GM19025 (cell line): ENCODE data around the gene CLMN.
A peak's percentile ranks its signal among the peaks of the same experiment; 100 is the strongest.

Experiments
- ATAC-seq: cut with Tn5 transposase; IDR thresholded peaks from one replicate; pipeline ENCODE4 v1.9.1; 2021; ENCODE audit warnings: mild to moderate bottlenecking, low read depth, moderate library complexity; ENCODE audit not compliant: unreplicated experiment

CLMN gene

DNA sequence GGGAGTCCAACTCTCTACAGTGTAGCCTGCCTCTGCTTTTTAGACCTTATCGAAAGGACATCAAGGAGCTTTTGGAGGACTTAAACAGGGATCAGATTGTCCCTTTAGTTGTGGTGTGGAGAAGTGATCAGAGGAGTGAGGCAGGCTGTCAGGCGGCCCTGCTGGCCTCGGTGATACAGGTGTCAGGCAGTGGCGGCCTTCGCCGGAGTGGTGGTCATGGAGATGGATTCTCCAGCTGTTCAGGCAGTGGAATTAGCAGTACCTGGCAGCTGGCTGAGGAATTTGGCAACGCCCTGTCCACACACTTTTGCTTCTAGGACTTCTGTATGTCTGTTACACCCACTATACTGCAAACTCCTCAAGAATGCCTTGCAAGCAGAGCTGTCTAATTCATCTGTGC lies 4.2 kb upstream of the CLMN start:
- no peak for ATAC-seq

- no peak for ATAC-seq
Observed at GRCh38 chr14:95323361-95323760, 3.7 kb upstream of the CLMN start.

DNA sequence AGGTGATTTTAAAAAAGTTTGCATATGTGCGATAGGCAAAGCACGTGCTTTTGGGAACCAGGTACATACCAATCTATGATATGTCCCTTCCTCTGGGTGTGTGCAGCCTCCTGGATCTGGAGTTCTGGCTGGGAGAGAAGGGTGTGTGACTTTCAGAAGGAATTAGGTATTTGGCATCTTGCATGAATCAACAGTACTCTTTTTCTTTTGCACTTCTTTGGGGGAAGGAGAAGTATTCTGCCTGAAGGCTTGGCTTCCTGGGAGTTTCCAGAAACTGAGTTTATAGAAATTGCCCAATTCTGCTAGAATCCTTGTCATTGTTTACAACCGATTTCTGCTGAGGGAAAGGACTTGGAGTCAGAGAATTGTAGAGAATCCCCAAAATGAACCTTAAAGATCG lies 2.9 kb upstream of the CLMN start:
- no peak for ATAC-seq

GRCh38 chr14:95321693-95322455 lies 2.2 kb upstream of the CLMN start:
- ATAC-seq: no peak

- no peak for ATAC-seq
Observed at GRCh38 chr14:95320955-95321600, 1.4 kb upstream of the CLMN start.

GRCh38 chr14:95320078-95320895 lies 579 bp upstream of the CLMN start:
- ATAC-seq: no peak

DNA sequence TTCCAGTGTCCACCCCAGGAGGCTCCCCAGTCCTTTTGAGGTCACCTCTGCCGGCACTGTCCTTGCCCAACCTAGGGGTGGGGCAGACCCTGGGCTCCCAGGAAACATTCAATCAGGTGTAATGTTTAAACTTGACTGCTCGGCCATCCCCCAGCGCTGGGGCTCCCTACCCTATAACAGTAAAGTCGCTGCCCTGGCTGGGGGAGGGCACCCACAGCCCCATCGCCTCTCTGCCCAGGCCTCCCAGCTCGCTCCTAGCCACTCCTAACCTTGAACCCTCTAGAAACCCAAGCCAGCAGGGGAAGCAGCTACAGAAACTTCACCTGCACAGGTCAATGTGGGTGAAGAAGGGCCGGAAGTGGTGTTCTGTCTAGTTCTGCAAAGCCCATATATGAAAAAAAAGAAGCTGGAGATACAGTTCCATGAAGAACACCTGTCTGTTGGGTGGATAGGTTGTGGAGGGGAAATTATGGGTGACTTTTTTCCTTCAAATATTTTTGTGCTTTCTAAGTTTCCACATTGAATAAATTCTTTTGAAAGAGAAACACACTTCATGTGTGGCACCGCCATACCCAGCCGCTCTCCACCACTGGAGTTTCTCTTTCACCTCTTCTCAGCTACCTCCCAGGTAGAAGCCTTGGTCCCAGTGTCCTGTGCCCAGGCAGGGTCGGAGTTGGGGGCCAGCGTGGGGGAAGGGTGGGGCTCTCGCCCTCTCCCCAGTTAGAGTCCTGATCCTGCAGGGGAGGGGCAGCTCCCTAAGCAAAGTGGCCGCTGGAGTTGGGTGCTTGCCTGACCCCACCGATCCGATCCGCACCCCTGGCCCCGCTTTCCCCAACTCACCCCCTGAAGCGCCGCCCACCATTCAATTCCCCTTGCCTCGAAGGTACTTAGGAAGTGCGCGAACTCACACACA lies 1.1 kb downstream of the CLMN start:
- ATAC-seq: no peak

GRCh38 chr14:95317817-95318343 lies 1.8 kb downstream of the CLMN start:
- ATAC-seq: no peak

- no peak for ATAC-seq
Observed at GRCh38 chr14:95316821-95317220, 2.9 kb downstream of the CLMN start.

GRCh38 chr14:95315579-95315978 lies 4.1 kb downstream of the CLMN start:
- ATAC-seq: no peak

DNA sequence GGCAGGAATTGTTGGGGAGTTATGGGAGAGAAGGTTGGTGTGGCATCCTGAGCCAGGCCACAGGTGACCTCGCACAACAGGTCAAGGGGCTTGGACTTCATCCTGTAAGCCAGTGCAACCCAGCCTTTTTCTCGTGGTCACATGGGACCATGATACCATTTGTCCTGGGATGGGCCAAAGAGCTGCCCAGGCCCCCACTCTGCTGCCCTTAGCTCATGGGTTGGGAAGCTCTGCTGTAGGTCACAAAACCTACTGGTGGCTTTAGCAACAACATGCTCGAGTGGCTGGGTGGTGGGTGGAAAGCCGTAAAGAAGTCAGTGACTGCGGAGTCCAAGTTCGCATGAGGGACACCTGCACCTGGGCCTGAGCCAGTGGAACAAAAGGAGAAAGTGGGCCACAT lies 4.6 kb downstream of the CLMN start:
- no peak for ATAC-seq

- ATAC-seq: peak; percentile 79
Observed at GRCh38 chr14:95314609-95315008, 5.1 kb downstream of the CLMN start.

DNA sequence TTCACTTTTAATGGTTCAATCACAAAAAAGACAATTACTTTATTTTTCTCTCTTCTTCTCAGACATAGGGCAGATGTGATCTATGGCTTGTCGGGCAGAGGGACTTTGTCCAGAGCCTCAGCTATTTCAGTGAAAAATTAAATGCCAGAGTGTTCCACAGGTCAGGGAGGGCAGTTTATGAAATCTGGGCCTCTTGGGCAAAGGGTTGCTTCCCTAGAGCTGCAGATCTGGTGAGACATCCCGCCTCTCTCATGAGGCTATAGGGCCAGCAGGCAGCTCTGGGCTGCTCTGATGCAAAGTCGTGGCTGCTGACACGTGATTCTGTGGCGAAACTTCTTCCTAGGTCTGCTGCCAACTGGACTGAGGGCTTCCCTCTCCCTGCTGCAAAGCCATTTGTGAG lies 6.0 kb downstream of the CLMN start:
- no peak for ATAC-seq

DNA sequence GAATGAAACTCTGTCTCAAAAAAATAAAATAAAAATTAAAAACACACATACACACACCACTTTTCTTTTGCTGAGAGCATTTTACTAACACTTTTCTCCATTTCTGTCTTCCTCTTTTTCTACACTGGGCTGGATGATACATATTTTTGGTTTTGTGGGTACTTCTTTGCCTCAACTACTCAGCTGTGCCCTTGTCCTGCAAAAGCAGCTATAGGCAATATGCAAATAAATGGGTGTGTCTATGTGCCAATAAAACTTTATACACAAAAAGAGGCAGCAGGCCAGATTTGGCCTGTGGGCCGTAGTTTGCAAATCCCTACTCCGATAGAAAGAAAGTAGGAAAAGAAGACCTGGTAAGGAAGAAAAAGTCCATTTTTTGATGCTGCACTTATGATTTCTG lies 6.5 kb downstream of the CLMN start:
- no peak for ATAC-seq

DNA sequence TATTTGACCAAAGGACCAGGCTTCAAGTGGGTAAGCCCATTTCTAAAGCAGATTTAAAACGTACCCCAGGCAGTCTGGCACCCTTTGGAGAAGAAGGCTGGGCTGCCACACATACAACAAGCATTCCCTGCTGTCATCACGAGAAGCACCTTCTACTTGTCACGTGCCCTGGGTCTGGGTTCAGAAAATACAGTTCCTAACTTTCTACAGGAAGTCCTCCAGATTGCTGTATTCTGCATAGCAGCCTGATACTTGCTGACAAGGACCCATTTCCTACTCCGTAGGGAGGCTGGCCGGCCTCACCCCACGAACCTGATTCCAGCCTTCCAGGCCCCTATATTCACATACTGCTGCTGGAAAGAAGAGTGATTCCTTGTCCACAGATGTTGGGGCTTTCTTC lies 7.4 kb downstream of the CLMN start:
- ATAC-seq: no peak

DNA sequence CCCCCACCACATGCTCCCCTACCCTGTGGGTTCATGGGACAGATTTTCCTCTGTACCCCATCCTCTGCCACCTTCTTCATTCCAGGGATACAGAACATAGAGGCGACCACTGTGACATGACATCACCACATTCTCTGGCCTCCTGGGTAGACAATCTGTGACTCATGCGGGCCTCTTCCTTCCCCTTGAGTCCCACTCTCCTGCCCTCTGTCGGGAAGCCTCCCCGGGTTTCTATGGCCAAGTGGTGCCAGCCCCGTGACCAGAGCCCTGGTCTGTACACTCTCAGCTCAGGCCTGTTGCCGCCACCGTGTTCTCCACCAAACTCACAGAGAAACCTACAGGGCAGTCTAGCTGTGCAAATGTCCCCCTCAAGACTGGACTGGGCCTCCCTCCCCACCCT lies 8.0 kb downstream of the CLMN start:
- ATAC-seq: no peak

- no peak for ATAC-seq
Observed at GRCh38 chr14:95310635-95311380, 8.9 kb downstream of the CLMN start.

DNA sequence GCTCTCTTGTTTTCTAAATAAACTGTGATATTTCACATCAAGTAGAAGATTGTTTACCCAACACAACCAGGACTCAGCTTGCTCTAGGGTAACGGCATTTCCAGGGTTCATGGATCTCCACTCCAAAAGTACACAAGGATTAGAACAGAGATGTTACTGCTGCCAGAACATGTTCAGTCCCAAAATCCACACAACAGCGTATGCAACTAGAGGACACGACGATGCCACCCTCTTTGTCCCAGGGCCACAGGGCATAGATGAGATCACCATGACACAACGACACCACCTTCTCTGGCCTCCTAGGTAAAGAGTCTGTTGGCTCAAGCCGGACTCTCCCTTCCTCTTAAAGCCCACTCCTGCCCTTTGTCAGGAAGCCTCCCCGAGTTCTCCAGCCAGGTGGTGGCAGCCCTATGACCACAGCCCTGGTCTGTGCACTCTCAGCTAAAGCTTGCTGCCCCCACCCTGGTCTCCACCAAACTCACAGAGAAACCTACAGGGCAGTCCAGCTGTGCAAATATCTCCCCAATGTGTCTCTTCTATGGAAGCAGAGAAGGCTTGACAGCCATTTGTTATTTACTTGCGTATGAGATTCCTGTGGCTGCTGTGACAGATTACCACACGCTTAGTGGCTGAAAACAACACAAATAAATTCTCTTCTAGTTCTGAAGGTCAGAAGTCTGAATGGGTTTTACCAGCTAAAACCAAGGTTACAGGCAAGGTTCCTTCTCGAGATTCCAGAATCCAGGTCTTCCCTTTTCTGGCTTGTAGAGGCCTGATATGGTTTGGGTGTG lies 10.3 kb downstream of the CLMN start:
- no peak for ATAC-seq

DNA sequence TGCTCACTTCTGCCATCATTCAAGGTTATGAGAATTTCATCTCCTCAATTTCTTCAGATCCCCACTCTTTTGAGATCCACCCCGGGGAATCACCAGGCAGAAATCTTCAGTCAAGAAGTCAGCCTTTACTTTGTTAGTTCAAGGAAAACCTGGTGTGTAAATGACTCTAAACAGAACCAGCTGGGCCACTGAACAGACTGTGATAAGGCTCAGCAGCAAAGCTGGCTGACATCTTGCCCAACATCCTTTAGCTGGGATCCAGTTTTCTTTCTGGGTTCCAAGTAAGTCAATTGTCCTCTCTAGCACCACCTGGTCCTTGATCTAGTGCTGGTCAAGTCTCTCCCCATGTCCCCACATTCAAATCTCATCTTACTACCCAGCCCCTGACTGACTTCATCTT lies 11.6 kb downstream of the CLMN start:
- ATAC-seq: no peak
